Ramos (cell line): ENCODE results near the gene USP10.
"Not testable (repeated sequence)": the region's sequence is repeated elsewhere in the genome, so short reads cannot be mapped to it uniquely, and the experiment has no call there.

ENCODE experiments used
- in situ Hi-C: fragments of 300-500 bp; cut with MboI; formaldehyde crosslinking; loops from one replicate; pipeline ENCODE4 v1.14.3; 2022; ENCODE audit warnings: low sequenced_read_pairs; ENCODE audit not compliant: unreplicated experiment

USP10 gene

DNA sequence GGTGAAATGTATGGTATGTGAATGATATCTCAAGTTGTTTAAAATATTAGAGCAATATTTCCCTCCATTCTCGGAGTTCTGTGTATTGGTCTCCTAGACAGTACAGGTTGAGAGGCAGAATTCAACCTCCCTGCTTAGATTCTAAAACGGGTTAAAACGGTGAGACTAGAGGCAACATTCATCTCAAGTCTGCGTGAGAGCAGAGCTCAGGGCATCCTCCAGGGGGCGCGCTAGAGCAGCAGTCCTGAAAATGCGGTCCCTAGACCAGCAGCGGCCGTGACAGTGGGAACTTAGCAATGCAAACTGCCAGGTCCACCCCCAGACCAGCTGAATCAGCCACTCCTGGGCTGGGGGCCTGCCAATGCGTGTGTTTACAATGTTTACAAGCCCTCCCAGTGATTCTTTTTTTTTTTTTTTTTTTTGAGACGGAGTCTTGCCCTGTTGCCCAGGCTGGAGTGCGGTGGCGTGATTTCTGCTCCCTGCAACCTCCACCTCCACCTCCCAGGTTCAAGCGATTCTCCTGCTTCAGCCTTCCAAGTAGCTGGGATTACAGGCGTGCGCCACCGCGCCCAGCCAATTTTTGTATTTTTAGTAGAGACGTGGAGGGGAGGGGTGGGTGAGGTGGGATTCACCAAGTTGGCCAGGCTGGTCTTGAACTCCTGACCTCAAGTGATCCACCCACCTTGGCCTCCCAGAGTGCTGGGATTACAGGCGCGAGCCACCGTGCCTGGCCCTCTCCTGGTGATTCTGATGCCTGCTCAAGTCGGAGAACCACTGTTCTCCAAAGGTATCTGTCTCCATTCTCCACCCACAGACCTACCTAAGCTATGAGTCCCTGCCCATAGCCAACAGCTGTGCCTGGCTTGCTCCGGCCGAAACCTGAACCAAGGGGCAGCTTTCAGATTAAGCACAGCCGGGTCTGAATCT is 27.3 kb upstream of the USP10 start:
- in situ Hi-C loops, result no loop called here

GRCh38 chr16:84673203-84673535 is 26.6 kb upstream of the USP10 start:
- in situ Hi-C loops, result no loop called here

DNA sequence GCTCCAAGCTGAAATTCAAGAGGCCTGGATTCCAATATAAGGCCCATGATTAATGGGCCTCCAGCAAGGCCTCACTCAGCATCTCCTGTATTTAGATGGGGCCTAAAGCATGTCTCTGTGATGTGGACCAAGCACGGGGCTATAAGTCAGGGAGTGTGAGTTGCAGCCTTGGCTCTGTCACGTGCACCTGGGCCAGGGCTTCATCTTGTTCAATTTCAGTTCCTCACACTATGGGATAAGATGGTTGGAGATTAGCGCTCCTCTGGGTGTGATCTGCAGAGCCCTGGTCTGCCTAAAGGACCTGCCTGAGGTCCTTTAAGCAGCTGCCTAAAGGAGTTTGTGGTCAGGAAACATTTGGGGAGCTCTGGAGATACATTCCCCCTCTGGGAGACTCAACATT is 26.2 kb upstream of the USP10 start:
- in situ Hi-C loops, result no loop called here

GRCh38 chr16:84675423-84675822 is 24.4 kb upstream of the USP10 start:
- in situ Hi-C loops, result no loop called here

DNA sequence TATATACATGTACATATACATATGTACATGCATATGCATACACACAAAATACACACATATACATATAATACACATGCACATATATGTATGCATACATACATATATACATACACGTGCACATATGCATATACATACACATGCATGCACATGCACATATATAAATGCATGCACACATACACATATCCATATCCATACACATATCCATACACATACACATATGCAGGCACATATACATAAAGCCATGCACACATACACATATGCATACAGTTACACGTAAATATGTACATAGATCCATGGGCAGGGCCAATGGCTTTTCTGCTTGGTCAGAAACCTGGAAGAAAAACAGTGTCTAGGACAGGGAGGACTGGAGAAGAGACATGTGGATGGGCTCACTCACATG is 23.9 kb upstream of the USP10 start:
- in situ Hi-C loops, result no loop called here

GRCh38 chr16:84677017-84677803 is 22.6 kb upstream of the USP10 start:
- in situ Hi-C loops, result no loop called here

- in situ Hi-C loops, result no loop called here
Observed at GRCh38 chr16:84677849-84678248, 22.0 kb upstream of the USP10 start.

DNA sequence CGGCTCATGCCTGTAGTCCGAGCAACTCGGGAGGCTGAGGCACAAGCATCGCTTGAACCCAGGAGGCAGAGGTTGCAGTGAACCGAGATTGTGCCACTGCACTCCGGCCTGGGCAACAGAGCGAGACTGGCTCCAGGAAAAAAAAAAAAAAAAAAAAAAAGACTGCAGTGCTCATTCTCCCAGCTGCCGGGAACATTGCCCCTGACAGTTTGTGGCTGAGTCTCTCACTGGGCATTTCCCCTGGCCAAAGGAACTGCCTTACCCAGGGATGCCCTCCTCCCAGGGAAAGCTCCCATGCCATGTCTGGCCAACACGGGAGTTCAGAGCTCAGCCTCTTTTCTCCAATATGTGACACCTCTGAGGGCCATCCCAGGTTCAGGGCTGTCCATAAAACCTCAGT is 21.3 kb upstream of the USP10 start:
- in situ Hi-C loops, result no loop called here

GRCh38 chr16:84680165-84680842 is 19.5 kb upstream of the USP10 start:
- in situ Hi-C loops, result no loop called here

- in situ Hi-C loops, result no loop called here
Observed at GRCh38 chr16:84680843-84681629, 18.8 kb upstream of the USP10 start.

- in situ Hi-C loops, result no loop called here
Observed at GRCh38 chr16:84683691-84684591, 15.9 kb upstream of the USP10 start.

DNA sequence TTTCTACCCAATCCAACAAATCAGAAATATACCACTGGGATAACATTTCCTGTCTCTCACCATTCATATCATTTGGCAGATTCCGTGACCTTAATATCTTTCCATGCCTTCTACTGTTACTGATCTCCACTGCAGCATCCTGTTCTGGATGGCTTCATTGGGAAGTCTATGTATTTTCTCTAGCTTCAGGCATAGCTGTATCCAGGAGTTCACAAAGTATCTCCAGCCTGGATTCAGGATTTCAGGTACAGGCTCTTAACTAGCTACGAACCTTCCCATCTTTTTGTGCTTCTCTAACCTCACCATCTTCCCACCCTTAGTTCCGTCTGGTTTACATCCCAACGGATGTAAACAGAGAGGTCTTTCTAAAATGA is 15.2 kb upstream of the USP10 start:
- in situ Hi-C loops, result no loop called here

- in situ Hi-C loops, result no loop called here
Observed at GRCh38 chr16:84685210-84685609, 14.6 kb upstream of the USP10 start.

DNA sequence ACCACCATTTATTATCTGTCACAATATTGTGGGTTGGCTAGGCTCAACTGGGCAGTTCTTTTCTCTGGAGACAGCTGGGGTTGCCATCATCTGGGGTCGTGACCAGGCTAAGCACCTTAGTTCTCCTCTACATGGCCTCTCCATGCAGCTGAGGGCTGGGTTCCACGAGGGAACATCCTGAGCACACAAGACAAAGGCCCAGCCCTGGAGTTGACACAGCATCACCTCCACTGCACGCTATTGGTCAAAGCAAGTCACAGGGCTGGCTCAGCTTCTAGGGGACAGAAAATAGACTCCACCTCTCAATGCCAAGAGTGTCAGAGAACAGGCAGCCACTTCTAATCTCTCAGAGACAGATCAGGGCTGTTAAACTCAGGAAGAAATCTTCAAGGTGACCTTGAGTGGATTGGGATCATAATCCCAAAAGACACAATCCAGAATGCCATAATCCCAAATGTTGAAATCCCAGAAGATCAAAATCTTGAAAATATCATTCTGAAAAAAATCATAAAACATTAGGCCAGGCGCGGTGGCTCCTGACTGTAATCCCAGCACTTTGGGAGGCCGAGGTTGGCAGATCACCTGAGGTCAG is 13.0 kb upstream of the USP10 start:
- in situ Hi-C loops, result no loop called here

DNA sequence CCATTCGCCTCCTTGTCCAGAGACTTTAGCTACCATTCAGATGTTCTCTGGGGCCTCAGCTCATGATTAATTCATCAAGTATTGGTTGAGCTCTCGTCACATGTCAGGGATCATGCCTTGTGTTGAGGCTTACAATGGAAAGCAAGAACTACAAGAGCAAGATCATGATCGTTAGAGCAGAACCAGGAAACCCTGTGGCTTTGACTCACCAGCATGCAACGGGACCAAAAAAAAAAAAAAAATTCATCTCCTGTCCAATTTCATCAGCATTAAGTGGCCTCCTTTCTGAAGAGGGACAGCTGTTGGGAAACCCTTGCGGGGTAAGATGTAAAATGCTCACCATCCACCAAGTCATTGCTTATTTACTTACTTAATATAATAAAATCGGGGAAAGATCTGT is 12.1 kb upstream of the USP10 start:
- in situ Hi-C loops, result no loop called here

DNA sequence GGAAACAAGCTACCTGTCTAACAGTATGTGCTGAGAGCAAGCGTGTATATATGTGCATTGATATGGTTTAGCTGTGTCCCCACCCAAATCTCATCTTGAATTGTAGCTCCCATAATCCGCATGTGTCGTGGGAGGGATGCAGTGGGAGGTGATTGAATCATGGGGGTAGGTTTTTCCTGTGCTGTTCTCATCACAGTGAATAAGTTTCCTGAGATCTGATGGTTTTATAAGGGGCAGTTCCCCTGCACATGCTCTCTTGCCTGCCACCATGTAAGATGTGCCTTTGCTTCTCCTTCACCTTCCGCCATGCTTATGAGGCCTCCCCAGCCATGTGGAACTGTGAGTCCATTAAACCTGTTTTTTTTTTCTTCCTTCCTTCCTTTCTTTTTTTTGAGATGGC is 11.6 kb upstream of the USP10 start:
- in situ Hi-C loops, result not testable (repeated sequence)

DNA sequence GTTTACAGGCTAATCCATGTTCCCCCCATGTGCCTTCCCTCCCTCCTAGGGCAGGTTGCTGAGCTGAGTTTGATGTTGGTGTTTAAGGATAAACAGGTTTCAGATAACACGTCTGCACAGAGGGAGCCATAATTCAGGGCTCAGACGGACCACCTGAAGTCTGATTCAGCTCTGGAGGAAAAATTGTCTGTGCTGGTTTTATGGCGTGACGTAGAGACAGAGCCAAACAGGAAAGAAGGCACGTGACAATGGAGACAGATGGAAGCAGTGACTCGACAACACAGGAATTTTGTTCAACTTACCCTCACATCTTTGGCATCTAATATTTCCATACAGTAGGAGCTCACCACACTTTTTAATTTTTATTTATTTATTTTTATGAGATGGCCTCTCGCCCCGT is 10.7 kb upstream of the USP10 start:
- in situ Hi-C loops, result no loop called here

- in situ Hi-C loops, result no loop called here
Observed at GRCh38 chr16:84690088-84690819, 9.5 kb upstream of the USP10 start.
